WI38 (cell line): Measurements from ENCODE around the gene TBC1D13.

Experiments used
- H3K4me3 ChIP-seq: 2 replicates; pipeline ENCODE4 v1.5.1; 2011; ENCODE audit warnings: low read depth, mild to moderate bottlenecking, control low read depth, low read length
- TF ChIP-seq, protein P1 (sequence below): IDR thresholded peaks from 2 replicates; pipeline ENCODE4 v1.5.1; 2012; ENCODE audit warnings: low read depth, mild to moderate bottlenecking, control low read depth, low read length

Gene TBC1D13

DNA sequence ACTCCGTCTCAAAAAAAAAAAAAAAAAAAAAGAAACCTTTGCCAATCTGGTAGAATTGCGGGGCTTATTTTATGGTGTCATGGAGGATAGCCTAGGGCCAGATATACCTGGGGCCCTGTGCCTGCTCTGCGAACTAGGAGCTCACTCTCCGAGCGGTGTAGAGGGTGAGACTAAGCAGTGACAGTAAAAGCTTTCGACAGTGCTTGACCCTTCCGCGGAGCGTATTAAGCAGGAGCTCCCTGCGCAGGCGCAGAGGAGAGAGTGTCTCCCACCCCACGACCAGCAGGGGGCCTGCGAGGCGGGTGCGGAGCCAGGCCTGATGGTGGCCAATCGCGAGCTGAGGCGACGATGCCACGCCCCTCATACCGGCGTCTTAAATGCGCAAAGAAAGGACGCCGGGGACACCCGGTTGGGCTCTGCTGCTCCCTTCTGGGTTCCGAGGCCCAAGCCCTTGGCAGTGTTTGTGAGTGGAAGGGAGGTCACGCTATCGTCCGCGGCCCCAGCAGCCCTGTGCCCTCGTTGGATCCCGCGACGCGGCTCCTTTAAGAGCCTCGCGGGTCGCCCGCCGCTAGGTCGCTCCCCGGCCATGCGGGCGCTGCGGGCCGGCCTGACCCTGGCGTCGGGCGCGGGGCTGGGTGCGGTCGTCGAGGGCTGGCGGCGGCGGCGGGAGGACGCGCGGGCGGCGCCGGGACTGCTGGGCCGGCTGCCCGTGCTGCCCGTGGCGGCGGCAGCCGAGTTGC, 31.2 kb downstream of the TBC1D13 start, which contains the start of gene ENDOG:
Gene ENDOG, plus strand, starts transcription at position 402 of the 740 bp plus-strand sequence. Its CDS starts 185 bp downstream, at position 587.
- TF ChIP-seq, protein P1, sequence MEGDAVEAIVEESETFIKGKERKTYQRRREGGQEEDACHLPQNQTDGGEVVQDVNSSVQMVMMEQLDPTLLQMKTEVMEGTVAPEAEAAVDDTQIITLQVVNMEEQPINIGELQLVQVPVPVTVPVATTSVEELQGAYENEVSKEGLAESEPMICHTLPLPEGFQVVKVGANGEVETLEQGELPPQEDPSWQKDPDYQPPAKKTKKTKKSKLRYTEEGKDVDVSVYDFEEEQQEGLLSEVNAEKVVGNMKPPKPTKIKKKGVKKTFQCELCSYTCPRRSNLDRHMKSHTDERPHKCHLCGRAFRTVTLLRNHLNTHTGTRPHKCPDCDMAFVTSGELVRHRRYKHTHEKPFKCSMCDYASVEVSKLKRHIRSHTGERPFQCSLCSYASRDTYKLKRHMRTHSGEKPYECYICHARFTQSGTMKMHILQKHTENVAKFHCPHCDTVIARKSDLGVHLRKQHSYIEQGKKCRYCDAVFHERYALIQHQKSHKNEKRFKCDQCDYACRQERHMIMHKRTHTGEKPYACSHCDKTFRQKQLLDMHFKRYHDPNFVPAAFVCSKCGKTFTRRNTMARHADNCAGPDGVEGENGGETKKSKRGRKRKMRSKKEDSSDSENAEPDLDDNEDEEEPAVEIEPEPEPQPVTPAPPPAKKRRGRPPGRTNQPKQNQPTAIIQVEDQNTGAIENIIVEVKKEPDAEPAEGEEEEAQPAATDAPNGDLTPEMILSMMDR: peak; percentile 98
- peak within 1 kb of the TSS; percentile 57 for H3K4me3 ChIP-seq

DNA sequence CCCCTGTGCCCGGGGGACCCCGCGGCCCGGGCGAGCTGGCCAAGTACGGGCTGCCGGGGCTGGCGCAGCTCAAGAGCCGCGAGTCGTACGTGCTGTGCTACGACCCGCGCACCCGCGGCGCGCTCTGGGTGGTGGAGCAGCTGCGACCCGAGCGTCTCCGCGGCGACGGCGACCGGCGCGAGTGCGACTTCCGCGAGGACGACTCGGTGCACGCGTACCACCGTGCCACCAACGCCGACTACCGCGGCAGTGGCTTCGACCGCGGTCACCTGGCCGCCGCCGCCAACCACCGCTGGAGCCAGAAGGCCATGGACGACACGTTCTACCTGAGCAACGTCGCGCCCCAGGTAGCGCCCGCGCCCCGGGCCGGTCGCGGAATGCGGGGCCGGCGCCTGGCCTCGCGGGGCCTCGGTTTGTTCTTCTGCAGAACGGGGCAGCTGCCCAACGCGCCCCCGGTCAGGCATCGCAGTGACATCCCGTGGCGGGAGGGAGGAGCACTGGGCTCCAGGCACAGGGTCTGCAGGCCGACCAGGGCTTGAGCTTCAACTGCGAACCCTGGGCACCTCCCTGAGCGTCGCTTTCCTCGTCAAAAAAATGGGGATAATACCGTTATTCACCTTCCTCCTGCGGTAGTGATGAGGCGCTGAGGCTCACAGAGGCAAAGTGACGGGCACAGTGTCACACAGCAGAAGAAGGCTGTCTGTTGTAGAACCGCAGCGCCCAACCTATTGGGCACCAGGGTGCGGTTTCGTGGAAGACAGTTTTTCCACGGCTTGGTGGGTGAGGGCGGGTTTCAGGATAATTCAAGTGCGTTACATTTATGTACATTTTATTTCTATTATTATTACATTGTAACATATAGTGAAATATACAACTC, 32.0 kb downstream of the TBC1D13 start:
- TF ChIP-seq, protein P1: no peak
- H3K4me3 ChIP-seq: peak overlapping the region; percentile 57

DNA sequence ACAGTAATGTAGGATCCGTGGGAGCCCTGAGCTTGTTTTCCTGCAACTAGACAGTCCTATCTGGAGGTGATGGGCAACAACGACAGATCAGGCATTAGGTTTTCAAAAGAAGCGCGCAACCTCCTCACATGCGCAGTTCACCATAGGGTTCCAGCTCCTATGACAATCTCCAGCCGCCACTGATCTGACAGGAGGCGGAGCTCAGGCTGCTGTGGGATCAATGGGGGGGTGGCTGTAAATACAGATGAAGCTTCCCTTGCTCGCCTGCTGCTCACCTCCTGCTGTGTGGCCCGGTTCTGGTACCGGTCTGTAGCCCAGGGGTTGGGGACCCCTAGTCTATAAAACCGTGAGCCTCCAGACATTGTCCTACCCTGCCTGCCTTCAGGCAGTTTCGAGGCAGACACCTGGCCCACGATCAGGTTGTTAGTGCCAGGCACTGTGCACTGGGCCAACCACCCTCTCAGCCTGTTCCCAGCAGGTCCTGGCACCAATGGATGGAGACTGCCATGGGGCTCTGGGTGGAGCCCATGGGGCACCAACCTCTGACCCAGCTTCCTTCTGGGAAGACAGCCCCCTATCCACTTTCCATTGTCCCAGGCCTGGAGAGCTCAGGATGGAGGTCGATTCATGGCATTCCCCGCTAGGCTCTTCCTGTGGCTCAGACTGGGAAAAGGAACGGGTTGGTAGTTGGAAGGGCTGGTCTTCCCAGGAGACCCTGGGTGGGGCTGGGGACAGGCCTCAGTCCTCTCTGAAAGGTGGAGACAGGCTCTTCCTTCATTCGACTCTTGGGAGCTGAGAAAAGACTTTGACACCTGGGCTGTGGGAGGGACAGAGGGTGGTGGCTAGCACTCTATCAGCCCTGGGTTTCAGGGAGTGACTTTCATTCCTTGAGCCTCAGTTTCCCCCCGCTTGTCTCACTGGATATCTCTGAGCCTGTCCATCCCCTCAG, 32.9 kb downstream of the TBC1D13 start:
- TF ChIP-seq, protein P1: no peak
- H3K4me3 ChIP-seq: no peak overlapping the region

GRCh38 chr9:128820665-128821583, 33.9 kb downstream of the TBC1D13 start:
- TF ChIP-seq, protein P1: no peak
- no peak overlapping the region for H3K4me3 ChIP-seq

GRCh38 chr9:128821584-128822406, 34.7 kb downstream of the TBC1D13 start:
- no peak overlapping the region for H3K4me3 ChIP-seq
- TF ChIP-seq, protein P1: no peak
